SH-SY5Y (cell line): Measurements from ENCODE around the gene ZIC5.

Source experiments
- GATA2 ChIP-seq: IDR thresholded peaks from 2 replicates; pipeline ENCODE4 v1.6.1; 2011; ENCODE audit warnings: mild to moderate bottlenecking, low read depth, low read length
- GATA3 ChIP-seq: IDR thresholded peaks from 2 replicates; pipeline ENCODE4 v1.6.1; 2011; ENCODE audit warnings: low read depth, mild to moderate bottlenecking, low read length, moderate library complexity

Gene ZIC5

DNA sequence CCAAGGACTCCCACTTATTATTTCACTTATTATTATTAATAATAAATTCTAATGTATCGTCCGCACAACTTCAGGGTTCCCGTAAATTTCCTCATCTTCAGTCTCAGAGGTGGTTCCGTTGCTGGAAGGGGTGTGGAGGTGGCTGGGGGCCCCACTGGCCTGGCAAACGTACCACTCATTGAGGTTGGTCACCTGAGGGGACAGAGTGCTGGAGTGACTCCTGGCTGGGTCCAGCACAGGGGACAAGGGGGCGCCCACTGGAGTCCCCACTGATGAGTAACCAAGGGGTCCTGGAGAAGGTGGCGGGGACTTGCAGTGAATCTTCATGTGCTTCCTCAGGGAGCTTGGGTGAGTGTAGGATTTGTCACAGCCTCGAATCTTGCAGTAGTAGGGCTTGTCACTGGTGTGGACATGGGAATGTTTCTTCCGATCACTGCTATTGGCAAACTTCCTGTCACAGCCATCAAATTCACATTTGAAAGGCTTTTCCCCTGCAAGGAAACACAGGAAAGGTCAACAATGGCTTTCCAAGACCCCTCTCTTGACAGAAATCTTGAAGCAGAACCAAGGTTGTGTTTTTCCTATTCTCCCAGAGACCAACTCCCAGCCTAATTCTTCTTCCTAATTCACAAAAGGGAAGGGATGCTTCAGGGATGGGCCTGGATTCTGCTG, 6.1 kb downstream of the ZIC5 start:
- TF ChIP-seq GATA3 (no peak), GATA2 (no peak)

DNA sequence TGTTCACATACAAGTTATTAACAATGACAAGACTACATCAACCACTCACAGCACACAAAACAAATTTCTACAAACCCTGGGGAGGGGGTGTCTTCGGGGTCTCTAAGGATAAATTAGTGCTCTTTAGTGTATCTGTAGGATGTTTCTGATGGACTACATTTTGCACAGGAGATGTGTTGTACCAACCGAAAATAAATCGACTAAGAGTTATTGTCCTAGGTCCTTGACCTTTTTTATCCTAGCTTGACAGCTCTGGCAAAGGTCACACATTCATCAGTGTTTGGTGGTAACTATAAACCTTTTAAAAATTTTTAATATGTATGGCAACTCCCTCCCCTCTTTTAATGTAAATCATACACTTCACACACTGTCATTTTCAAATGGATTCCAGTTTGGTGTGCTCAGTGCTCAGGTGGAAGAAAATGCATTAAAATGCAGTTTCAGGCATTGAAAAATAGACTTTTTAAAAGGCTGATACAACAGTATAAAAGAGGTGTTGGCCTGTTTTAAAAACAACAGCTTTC, 7.7 kb downstream of the ZIC5 start:
- no peak for TF ChIP-seq GATA2
- no peak for TF ChIP-seq GATA3

DNA sequence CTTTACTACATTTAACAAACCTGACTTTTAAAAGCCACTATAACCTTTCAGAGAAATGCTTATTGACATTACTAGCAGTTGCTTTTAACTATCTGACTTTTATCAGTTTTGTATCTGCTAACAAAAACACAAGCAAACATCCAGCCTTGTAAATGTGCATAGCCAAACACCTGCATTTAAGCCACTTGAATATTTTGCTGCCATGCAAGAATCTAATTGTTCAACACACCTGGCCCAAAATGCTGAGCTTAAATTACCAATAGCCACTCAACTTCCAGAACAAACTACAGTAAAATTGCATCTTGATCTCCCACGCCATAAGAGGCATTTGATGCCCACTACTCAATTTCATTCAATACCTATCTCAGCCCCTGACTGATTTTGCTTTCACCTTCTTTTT, 9.3 kb downstream of the ZIC5 start:
- TF ChIP-seq GATA2, result no peak
- TF ChIP-seq GATA3, result no peak

DNA sequence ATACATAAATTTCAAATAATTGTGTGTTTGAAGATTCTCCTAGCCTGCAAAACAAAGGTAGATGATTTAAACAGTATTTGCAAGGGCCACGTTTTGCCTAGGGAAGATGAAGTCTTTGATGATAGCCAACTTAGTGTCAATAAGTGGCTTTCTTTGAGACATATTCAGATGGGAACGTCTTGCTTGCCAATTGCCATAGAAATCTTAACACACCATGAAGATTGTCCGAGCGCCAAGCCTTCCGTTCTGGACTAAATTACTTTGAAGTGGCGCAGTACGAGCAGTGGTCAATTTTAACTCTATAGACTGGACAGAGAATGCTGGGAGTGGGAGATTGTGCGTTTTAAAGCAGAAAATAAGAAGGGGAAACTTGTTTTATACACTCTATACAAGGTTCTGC, 9.9 kb downstream of the ZIC5 start:
- TF ChIP-seq GATA2 (no peak), GATA3 (no peak)

DNA sequence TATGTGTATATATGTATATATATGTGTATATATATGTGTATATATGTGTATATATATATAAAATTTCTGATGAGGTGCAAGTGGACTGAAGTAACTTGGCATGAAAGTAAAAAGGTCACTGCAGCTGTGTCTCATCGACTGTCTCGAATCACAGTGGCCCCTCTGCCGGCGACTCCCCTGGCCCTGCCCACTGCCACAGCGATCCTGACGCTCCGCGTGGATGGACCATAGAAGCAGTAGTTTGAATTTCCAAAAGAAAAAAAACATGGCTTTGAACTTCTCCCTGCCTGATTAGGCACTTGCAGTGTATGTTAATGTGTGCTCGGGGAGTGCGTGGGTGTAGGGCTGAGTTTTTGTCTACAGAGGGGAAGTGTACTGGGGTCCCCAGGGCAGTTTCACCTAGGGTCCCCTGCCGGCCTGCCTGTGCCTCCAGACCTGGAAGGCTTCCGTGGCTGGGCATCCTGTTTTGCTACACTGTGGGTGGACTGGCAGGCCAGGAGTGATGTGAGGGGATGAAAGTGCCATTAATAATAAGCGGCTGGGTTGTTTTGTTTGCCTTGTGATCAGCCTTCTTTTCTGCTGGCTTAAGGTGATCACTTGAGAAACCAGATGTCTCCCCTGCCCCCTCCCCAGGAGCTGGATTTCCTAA, 10.8 kb downstream of the ZIC5 start:
- TF ChIP-seq GATA3 (no peak), GATA2 (no peak)

DNA sequence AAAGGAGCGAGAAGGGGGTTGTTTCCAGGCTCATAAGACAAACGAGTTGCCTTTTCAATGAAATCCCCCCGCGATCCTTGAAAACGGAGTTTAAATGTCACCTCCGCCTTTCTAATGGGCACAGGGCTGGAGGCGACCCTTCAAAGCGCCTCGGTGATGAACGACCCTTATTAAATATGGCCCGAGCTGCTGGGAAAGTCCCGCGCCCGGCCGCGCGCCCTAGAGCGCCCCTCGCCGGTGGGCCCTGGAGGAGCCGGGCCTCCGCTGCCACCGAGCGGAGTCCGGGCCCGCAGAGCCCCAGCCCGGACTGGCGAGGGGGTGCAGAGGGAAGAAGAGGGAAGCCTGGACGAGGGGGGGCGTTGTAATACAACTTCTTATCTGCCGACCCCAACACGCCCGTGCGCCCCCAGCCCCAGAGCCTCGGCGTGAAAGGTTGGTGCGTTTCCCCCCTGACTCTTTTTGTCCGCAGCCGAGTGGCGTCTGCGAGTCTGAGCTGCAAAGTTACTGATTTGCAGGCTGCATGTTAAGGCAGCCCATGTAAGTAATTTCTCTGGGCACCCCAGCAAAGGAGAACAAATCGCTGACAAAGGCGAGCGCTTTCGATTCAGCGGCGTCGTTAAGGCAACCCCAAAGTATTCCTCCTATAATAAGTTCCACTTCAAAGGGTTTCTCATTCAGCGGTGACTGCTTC, 11.9 kb downstream of the ZIC5 start:
- TF ChIP-seq GATA2, result no peak
- no peak for TF ChIP-seq GATA3

DNA sequence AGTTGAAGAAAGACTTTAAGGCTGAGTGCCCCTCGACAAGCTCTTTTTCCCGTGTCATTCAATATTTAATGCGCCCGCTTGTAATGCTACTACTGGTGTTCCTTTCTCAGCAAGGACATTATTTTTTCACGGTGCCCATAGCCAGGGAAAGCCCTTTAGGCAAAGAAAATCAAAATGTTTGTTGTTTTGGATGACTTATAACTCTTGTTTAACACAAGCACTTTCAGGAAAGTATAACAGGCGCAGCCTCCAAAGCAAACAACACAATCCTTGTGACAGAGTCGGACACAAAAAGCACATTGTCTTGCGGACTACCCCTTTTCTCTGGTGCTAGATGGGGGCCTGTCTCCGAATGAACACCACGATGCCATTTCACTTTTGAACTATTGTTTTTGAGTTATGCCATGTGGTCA, 12.4 kb downstream of the ZIC5 start:
- TF ChIP-seq GATA3 (no peak), GATA2 (no peak)

DNA sequence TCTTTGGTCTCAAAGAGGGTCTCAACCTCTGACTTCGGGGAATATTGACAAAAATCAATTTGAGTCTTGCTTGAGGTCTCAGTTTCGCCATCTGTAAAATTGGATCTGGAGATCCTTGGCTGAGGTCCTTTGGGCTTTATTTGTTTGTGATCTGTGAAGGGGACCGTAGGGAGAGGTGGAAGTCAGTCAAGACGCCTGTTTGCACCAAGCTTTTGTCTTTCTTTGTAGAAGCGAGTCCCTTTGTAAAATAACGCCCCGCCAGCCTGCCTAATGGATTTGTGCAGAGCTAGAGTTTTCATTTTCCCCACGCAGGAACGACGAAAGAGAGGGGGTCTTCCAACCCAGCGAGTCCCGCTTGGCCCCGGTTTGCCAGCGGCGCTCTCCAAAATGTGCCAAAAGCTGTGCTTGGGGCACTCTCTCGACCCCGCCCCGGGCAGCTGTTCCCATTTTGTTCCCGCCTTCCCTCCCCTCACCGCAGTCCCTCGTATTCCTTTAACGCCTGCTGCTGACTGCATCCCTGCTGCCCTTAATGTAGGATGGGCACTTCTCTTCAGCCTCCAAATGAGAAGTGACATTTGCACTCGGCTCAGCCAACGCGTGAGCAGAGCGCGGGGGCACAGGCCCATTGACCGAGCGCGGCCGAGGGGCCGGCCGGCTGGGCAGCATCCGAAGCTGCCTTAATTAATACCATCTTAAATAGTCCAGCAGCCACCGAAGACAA, 13.0 kb downstream of the ZIC5 start:
- no peak for TF ChIP-seq GATA2
- no peak for TF ChIP-seq GATA3

DNA sequence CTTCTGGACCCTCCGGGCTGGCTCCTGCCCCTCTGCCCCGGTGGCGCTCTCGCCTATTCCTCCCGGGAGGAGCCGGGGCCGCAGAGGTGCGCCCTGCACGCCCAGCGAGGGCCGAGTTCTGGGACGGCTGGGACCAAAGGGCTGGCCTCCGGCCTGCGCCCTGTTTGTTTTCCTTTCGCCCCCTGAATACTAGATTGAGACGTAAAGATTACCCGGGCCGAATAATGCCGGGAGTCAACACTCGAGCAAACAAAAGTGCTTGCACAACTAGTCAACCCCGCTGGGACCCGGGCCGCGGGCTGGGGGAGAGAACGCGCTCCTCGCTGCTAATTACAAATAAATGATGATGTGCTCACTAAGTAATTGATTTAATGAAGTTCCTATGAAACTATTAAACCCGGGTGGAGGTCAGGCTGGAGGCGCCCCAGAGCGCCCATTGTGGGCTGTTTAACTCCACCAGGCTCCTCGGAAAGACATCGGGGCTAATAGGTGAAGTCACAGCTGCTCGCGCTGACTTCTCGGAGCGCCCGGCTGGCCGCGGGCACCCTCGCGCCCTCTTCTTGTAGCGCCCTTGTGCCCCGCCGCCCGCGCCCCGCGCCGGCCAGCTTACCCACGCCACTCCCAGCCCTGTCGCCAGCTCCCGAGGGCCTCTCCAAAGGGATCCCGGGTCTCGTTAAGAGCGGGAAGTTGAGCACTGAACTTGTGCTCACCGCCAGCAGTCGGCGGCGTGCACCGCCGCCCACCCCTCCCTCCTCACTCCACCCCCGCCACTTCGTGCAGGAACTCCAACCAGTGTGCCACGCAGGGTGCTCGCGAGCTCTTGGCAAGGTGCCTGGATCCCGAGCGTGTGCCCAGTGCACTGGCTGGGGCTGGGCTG, 14.9 kb downstream of the ZIC5 start:
- TF ChIP-seq GATA3 (no peak), GATA2 (no peak)

DNA sequence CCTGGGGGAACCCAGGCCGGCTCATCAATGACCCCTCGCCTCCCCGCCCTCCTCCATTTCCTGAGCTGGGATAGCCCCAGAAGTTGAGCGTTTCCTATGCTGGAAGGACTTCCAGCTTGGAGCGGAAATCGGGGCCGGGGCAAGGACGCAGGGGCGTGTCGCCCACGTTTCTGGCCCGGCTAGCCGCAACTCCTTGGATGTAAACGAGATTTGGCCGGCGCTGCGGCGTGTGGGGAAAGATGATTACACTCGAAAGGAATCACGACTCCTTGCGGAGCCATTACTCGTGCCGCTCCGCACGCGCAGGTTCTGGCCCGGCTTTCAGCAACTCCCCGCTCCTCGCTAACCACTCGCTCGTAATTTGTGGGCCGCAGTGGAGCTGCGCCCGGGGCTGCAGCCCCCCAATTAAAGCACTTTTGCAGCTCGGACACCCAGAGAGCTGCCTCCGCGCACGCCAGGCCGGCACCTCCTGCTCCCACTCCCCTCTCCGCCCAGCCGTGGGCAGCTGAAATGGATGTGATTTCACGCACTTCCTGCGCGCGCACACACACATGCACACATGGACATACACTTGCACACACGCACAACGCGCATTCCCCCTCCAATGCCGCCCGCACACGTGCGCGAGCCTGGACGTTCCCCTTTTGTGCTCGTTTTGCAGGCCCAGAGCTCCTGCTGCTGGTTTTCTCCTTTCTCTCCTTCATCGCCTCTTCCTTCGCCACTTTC, 15.7 kb downstream of the ZIC5 start:
- TF ChIP-seq GATA2 (no peak), GATA3 (no peak)

DNA sequence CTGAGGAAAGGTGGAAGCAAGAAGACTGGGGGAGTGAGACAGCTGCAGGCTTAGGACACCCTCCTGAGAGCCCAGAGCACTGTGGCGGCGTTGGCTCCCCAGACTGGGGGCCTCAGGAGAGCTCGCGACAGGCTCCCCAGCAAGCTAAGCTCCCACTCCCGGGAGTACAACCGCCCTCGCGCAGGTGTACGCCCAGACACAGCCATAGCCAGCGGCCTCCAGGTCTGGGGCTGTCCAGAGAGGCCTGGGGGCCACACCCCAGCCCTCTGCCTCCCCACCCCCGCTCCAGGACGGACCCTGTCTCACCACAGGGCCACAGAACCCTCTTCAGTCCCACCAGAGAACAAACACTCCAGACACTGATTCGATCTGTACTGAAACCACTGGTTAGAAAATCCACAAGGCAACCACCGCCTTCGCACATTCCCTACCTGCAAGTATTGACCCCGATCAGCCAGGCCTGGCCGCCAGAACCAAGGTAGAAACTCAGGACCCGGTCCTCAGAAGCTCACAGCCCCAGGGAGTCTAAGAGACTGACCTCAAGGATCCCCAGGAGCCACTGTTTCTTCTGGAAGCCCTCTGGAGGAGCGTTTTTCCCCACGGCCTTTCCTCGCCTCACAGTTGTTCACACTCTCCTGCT, 16.3 kb downstream of the ZIC5 start:
- TF ChIP-seq GATA3 (no peak), GATA2 (no peak)

DNA sequence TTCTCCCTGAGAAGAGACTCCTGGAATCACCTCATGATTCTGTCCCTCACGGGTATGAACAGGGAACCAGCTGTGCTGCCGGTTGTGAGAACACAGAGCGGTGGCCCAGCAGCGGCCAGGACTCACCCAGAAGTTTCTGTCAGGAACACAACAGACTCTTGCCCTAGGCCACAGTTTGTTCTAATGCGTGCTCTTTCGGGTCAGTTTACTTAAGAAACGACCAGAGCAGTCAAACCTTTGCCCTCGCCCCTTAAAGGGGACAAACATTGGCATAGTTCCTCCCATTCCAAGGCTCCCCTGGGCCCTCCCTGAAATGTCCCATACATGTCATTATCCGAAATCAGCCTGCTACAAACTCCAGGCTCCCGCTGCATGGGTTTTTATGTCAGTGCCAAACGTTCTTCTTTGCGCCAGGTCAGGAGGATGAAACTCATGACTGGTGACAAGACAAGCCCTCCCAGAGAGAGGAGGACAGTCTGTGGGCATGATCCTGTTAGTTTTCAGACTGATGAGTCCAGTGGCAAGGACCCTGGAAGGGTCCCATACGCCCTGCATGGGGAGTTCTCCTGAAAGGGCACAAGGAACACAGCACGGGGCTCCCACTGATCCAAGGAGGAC, 18.3 kb downstream of the ZIC5 start:
- no peak for TF ChIP-seq GATA3
- no peak for TF ChIP-seq GATA2
